Loucy (cell line): ENCODE results near the gene RXYLT1.

Source experiments
- H2AFZ ChIP-seq: fragments of 200-600 bp; sonication (generic); 2 replicates; pipeline ENCODE4 v1.6.0; 2016; ENCODE audit warnings: antibody characterized with exemption, mild to moderate bottlenecking, low read length, moderate library complexity
- H3F3A ChIP-seq: fragments of 200-600 bp; 2 replicates; pipeline ENCODE4 v1.6.0; 2016; ENCODE audit warnings: antibody characterized with exemption, low read depth, mild to moderate bottlenecking
- H3K27me3 ChIP-seq: fragments of 200-600 bp; sonication (generic); 2 replicates; pipeline ENCODE4 v1.6.1; 2014; ENCODE audit warnings: low read length, mild to moderate bottlenecking; ENCODE audit not compliant: insufficient read depth, poor library complexity, severe bottlenecking
- H3K36me3 ChIP-seq: fragments of 200-600 bp; sonication (generic); 2 replicates; pipeline ENCODE4 v1.6.1; 2016; ENCODE audit warnings: low read length; ENCODE audit not compliant: insufficient read depth
- H3K4me1 ChIP-seq: fragments of 200-600 bp; sonication (generic); 2 replicates; pipeline ENCODE4 v1.5.1; 2014; ENCODE audit warnings: low read length, mild to moderate bottlenecking; ENCODE audit not compliant: insufficient read depth, poor library complexity, severe bottlenecking
- H3K4me2 ChIP-seq: fragments of 200-600 bp; sonication (generic); 2 replicates; pipeline ENCODE4 v1.6.0; 2014; ENCODE audit warnings: antibody characterized with exemption, low read length, low read depth, mild to moderate bottlenecking; ENCODE audit not compliant: poor library complexity, severe bottlenecking
- H3K4me3 ChIP-seq: fragments of 200-600 bp; sonication (generic); 2 replicates; pipeline ENCODE4 v1.5.1; 2014; ENCODE audit warnings: low read length, mild to moderate bottlenecking, mixed read lengths; ENCODE audit not compliant: poor library complexity, severe bottlenecking
- H3K79me2 ChIP-seq: fragments of 200-600 bp; sonication (generic); 2 replicates; pipeline ENCODE4 v1.6.1; 2014; ENCODE audit warnings: low read length; ENCODE audit not compliant: insufficient read depth
- H3K9ac ChIP-seq: fragments of 200-600 bp; sonication (generic); 2 replicates; pipeline ENCODE4 v1.6.0; 2014; ENCODE audit warnings: mild to moderate bottlenecking, low read depth, low read length, moderate library complexity; ENCODE audit not compliant: poor library complexity, severe bottlenecking
- H3K9me2 ChIP-seq: fragments of 200-600 bp; sonication (generic); replicated peaks from 2 replicates; pipeline ENCODE4 v1.6.1; 2016; ENCODE audit warnings: low read depth, low read length, mixed read lengths
- H3K9me3 ChIP-seq: fragments of 200-600 bp; sonication (generic); 2 replicates; pipeline ENCODE4 v1.6.1; 2014; ENCODE audit warnings: mild to moderate bottlenecking, antibody characterized with exemption, low read length, low read depth; ENCODE audit not compliant: insufficient read depth
- H4K20me1 ChIP-seq: fragments of 200-600 bp; sonication (generic); 2 replicates; pipeline ENCODE4 v1.6.0; 2014; ENCODE audit warnings: antibody characterized with exemption, low read length, mild to moderate bottlenecking; ENCODE audit not compliant: insufficient read depth, poor library complexity, severe bottlenecking
- EZH2phosphoT487 ChIP-seq: fragments of 200-600 bp; IDR thresholded peaks from 2 replicates; pipeline ENCODE4 v1.6.1; 2018; ENCODE audit warnings: antibody characterized with exemption, mild to moderate bottlenecking, moderate library complexity, borderline replicate concordance
- TF ChIP-seq, protein P1 (sequence below): fragments of 200-600 bp; sonication (generic); conservative IDR thresholded peaks from 2 replicates; pipeline ENCODE4 v1.5.1; 2014; ENCODE audit warnings: mild to moderate bottlenecking, antibody characterized with exemption, low read length

The RXYLT1 gene

DNA sequence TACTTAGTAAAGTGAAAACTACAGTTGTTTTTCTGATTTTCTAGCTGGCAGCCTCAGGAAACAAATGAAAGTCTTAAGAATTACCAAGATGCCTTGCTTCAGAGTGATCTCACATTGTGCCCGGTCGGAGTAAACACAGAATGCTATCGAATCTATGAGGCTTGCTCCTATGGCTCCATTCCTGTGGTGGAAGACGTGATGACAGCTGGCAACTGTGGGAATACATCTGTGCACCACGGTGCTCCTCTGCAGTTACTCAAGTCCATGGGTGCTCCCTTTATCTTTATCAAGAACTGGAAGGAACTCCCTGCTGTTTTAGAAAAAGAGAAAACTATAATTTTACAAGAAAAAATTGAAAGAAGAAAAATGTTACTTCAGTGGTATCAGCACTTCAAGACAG lies 28.9 kb downstream of the RXYLT1 start:
- Histone ChIP-seq H2AFZ (no peak overlapping the region), H3K4me2 (no peak overlapping the region), H3K9me2 (no peaks in the 10 kb centered on the region), H3K36me3 (no peaks in the 10 kb centered on the region), H3K9me3 (no peaks in the 10 kb centered on the region), H3K4me1 (no peaks in the 10 kb centered on the region), H3K9ac (no peak overlapping the region), H3K4me3 (no peak overlapping the region), H3K79me2 (no peaks in the 10 kb centered on the region), H3F3A (no peaks in the 10 kb centered on the region), H3K27me3 (no peaks in the 10 kb centered on the region), H4K20me1 (no peaks in the 10 kb centered on the region)
- TF ChIP-seq EZH2phosphoT487: no peak
- TF ChIP-seq, protein P1, sequence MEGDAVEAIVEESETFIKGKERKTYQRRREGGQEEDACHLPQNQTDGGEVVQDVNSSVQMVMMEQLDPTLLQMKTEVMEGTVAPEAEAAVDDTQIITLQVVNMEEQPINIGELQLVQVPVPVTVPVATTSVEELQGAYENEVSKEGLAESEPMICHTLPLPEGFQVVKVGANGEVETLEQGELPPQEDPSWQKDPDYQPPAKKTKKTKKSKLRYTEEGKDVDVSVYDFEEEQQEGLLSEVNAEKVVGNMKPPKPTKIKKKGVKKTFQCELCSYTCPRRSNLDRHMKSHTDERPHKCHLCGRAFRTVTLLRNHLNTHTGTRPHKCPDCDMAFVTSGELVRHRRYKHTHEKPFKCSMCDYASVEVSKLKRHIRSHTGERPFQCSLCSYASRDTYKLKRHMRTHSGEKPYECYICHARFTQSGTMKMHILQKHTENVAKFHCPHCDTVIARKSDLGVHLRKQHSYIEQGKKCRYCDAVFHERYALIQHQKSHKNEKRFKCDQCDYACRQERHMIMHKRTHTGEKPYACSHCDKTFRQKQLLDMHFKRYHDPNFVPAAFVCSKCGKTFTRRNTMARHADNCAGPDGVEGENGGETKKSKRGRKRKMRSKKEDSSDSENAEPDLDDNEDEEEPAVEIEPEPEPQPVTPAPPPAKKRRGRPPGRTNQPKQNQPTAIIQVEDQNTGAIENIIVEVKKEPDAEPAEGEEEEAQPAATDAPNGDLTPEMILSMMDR: no peak

DNA sequence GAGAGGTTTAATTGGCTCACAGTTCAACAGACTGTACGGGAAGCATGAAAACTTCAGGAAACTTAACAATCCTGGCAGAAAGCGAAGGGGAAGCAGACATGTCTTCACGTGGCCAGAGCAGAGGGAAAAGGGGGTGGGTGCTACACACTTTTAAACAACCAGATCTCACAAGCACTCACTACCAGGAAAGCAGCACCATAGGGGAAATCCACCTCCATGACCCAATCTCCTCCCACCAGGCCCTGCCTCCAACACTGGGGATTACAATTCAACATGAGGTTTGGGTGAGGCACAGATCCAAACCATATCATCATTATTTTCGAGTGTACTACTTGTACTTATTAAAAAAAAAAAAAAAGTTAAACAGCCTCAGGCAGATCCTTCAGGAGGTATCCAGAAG lies 29.9 kb downstream of the RXYLT1 start:
- Histone ChIP-seq H2AFZ (no peak overlapping the region), H3K27me3 (no peaks in the 10 kb centered on the region), H3F3A (no peaks in the 10 kb centered on the region), H3K4me3 (no peak overlapping the region), H3K36me3 (no peaks in the 10 kb centered on the region), H3K4me1 (peaks cover 8% of the 10 kb centered on the region), H4K20me1 (no peaks in the 10 kb centered on the region), H3K9me2 (no peaks in the 10 kb centered on the region), H3K9ac (no peak overlapping the region), H3K79me2 (no peaks in the 10 kb centered on the region), H3K9me3 (no peaks in the 10 kb centered on the region), H3K4me2 (no peak overlapping the region)
- TF ChIP-seq, protein P1: no peak
- no peak for TF ChIP-seq EZH2phosphoT487

DNA sequence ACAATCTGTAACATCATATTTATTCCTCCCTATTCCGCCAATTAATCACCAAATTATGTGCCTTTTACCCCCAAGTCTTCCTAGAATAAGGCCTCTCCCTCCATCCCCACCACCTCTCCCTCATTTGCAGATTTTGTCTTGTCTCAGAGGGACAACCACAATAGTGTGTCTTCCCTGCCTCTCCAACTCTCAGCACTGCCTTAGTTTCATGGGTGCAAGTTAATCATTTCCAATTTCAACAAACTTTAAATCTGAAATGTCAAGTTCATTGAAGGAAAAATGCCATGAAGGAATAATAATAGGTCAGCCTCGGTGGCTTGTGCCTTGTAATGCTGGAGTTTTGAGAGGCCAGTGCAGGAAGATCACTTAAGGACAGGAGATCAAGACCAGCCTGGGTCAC lies 31.6 kb downstream of the RXYLT1 start:
- Histone ChIP-seq H3K9ac (no peak overlapping the region), H3K4me1 (peaks cover 20% of the 10 kb centered on the region), H3K4me3 (no peak overlapping the region)

More for the DNA sequence above, 31.6 kb downstream of the RXYLT1 start:
- Histone ChIP-seq H3K9me3 (no peaks in the 10 kb centered on the region), H3F3A (no peaks in the 10 kb centered on the region), H3K27me3 (no peaks in the 10 kb centered on the region), H2AFZ (no peak overlapping the region), H3K79me2 (no peaks in the 10 kb centered on the region), H3K9me2 (no peaks in the 10 kb centered on the region), H3K4me2 (no peak overlapping the region), H4K20me1 (no peaks in the 10 kb centered on the region), H3K36me3 (no peaks in the 10 kb centered on the region)
- TF ChIP-seq, protein P1: no peak
- TF ChIP-seq EZH2phosphoT487: no peak
